Measurements from ENCODE around the gene PCCA.

GRCh38 chr13:100544866-100545683, 456.2 kb downstream of the PCCA start:
- peak; percentile 74 for TF ChIP-seq MAX (IDR thresholded peaks at IDR 0.05)
- peak; percentile 49 to 59 for TF ChIP-seq RXRA (IDR thresholded peaks at IDR 0.05)
- no peak for TF ChIP-seq YY1 (IDR thresholded peaks at IDR 0.05)
- TF ChIP-seq CTCF (IDR thresholded peaks at IDR 0.05; ENCODE audit: low read depth, low read length, missing input control), result no peak
- peak in 1 of 2 donors; percentile 21 for TF ChIP-seq EGR1 (IDR thresholded peaks at IDR 0.05; ENCODE audit: low read depth in 2 of 2)
- no peak for TF ChIP-seq TAF1 (conservative IDR thresholded peaks at IDR 0.05)
- no peak for TF ChIP-seq JUND (IDR thresholded peaks at IDR 0.05)

All from liver (tissue), 3 donors.